ENCODE results near the gene GCGR.
A peak's percentile ranks its signal among the peaks of the same experiment; 100 is the strongest.

Gene GCGR

DNA sequence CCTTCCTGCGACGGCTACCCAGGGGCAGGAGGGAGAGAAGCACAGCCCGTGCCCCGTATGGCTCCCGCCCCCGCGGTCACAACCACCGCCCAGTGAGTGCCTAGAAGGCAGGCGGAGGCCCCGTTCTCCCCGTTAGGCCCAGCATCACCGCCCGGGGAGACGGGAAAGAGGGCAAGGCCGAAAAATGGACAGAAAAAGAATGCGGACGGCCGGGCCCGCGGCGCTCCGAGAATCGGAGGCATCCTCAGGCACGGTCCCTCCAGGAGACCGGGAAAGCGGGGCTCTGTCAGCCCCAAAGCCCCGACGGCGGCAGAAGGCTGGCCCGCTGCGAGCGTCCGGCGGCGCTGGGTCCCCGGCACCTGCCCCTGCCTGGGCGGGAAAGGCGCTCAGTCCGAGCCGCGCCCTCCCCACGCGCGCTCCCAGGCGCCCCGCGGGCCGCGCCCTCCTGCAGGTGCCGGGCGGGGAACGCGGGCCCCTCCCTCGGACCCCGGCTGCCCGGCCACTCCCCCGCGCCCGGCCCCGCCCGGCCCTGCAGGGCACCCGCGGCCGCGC, 28.7 kb downstream of the GCGR start:
- TF ChIP-seq, protein P1, sequence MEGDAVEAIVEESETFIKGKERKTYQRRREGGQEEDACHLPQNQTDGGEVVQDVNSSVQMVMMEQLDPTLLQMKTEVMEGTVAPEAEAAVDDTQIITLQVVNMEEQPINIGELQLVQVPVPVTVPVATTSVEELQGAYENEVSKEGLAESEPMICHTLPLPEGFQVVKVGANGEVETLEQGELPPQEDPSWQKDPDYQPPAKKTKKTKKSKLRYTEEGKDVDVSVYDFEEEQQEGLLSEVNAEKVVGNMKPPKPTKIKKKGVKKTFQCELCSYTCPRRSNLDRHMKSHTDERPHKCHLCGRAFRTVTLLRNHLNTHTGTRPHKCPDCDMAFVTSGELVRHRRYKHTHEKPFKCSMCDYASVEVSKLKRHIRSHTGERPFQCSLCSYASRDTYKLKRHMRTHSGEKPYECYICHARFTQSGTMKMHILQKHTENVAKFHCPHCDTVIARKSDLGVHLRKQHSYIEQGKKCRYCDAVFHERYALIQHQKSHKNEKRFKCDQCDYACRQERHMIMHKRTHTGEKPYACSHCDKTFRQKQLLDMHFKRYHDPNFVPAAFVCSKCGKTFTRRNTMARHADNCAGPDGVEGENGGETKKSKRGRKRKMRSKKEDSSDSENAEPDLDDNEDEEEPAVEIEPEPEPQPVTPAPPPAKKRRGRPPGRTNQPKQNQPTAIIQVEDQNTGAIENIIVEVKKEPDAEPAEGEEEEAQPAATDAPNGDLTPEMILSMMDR (IDR thresholded peaks at IDR 0.05; ENCODE audit: control extremely low read depth, extremely low read depth, low read depth, missing control alignments) = no peak
- ChIA-PET POLR2A (interaction anchor here (1.0 to 1.1 kb wide), 2 partner anchors 11 to 14 kb away, joined by 3 to 4 read pairs; no protein-coding TSS in a partner anchor), CTCF (interaction anchor here (1.5 to 2.3 kb wide), 2 partner anchors 31 to 37 kb away, joined by 3 to 7 read pairs; no protein-coding TSS in a partner anchor)
- peak; percentile 53 for DNase-seq (ENCODE audit: extremely low spot score)

GRCh38 chr17:81833160-81833920, 29.4 kb downstream of the GCGR start, which contains the start of gene MCRIP1:
TSS of gene MCRIP1 (minus strand) at chr17:81833291. CDS start at chr17:81824506, 8,785 bp downstream.
- CTCF ChIA-PET = interaction anchor here (1.3 to 2.3 kb wide), 4 partner anchors 9 to 187 kb away, joined by 3 to 7 read pairs (median 4); no protein-coding TSS in a partner anchor
- POLR2A ChIA-PET = interaction anchor here (1.0 to 1.1 kb wide), 2 partner anchors 10 to 13 kb away, joined by 3 to 4 read pairs; no protein-coding TSS in a partner anchor
- DNase-seq (ENCODE audit: extremely low spot score) = peak; percentile 99
- TF ChIP-seq, protein P1 (IDR thresholded peaks at IDR 0.05; ENCODE audit: control extremely low read depth, extremely low read depth, low read depth, missing control alignments) = no peak

GRCh38 chr17:81833921-81834830, 30.2 kb downstream of the GCGR start:
- ChIA-PET POLR2A (interaction anchor here (0.6 kb wide), 1 partner anchor 271 kb away, joined by 5 read pairs; no protein-coding TSS in a partner anchor), CTCF (interaction anchor here (1.1 to 2.3 kb wide), 5 partner anchors 10 to 186 kb away, joined by 3 to 7 read pairs (median 3); no protein-coding TSS in a partner anchor)
- no peak for DNase-seq (ENCODE audit: extremely low spot score)
- TF ChIP-seq, protein P1 (IDR thresholded peaks at IDR 0.05; ENCODE audit: control extremely low read depth, extremely low read depth, low read depth, missing control alignments) = no peak

DNA sequence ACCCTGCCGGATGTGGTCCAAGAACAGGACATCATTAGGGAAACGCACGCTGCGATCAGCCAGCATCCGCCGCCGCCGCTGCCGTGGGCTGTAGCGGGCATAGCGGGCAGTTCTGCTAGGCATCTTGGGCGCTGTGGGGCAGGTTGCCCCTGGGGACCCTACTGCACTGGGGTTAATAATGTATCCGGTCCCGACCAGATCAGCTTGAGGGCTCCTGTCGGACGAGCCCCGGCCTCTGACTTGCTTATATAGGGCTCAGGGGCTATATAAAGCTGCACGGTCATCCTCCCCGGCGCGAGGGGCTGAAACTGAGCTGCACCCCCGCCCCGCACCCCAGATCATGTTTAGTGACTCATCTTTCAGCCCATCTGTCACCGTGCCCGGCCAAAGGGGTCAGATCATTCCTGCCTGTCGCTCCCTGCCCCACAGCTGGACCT, 30.9 kb downstream of the GCGR start, which contains the start of gene PPP1R27:
Gene PPP1R27, minus strand, starts transcription at position 220 of the 437 bp plus-strand sequence. Its CDS starts 97 bp downstream, at position 123.
- no peak for DNase-seq (ENCODE audit: extremely low spot score)
- ChIA-PET CTCF (interaction anchor here (1.1 kb wide), 1 partner anchor 9 kb away, joined by 3 read pairs; no protein-coding TSS in a partner anchor), POLR2A (interaction anchor here (0.6 kb wide), 2 partner anchors 27 to 272 kb away, joined by 5 read pairs; no protein-coding TSS in a partner anchor)
- TF ChIP-seq, protein P1 (IDR thresholded peaks at IDR 0.05; ENCODE audit: control extremely low read depth, extremely low read depth, low read depth, missing control alignments) = no peak

DNA sequence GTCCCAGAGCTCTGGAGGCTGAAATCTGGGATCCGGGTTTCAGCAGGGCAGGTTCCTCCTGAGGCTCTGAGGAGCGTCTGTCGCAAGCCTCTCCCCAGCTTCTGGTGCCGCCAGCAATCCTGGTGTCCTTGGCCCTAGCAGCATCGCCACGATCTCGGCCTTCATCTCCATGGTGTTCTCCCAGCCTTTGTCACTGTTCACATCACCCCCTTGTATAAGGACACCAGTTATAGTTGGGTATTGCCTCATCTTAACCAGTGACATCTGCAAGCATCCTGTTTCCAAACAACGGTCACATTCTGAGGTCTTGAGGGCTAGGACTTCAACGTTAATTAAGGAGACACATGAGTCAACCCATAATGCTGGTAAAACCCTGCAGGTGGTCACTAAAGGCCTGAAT, 33.7 kb downstream of the GCGR start:
- ChIA-PET POLR2A (interaction anchor here (1.1 kb wide), 1 partner anchor 45 kb away, joined by 4 read pairs; no protein-coding TSS in a partner anchor), CTCF (no interaction called here)
- TF ChIP-seq, protein P1 (IDR thresholded peaks at IDR 0.05; ENCODE audit: control extremely low read depth, extremely low read depth, low read depth, missing control alignments) = no peak
- DNase-seq (ENCODE audit: extremely low spot score) = no peak
